ENCODE results near the gene VWA3A. TPM values are rescaled to one million over a fixed set of nuclear protein-coding genes. Genes with fewer than 3 reads are reported as not detected.

The VWA3A gene
- total and polyA plus RNA-seq, 2 donors (not counting 3 experiments of a cell fraction or from before 2014, with no cell fraction given) = 0.12 to 0.84 TPM

DNA sequence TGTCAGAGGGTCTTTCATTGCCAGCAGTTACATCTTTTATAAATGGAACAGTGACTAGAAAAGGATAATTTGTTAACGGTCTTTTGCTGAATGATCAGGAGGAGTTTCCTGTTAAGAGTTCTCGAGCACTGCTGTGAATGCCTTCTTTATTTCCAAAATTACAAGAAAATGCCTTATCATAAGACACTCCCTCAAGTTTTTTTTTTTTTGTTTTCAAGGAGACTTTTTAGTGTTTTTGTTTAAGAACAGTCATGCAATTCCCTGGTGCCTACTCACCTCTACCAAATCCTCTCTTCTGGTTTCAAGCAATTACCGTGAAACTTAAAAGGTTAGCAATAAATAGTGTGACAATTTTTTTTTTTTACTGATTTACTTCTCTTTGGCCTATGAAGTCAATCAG is 19.0 kb upstream of the VWA3A start:
- dilution Hi-C loops (cut with MboI; ENCODE audit: extremely low pct_ligation_motif_present, low sequenced_read_pairs) (no loop called here), intact Hi-C loops (cut with micrococcal nuclease) (no loop called here)
- POLR2A ChIA-PET = no interaction called here
- H3K4me2 ChIP-seq (ENCODE audit: insufficient read depth, low read length) = no peak overlapping the region
- no peak overlapping the region for H2AFZ ChIP-seq (ENCODE audit: low read depth, low read length)
- H3K27me3 ChIP-seq (ENCODE audit: control insufficient read depth in 2 of 2, insufficient read depth in 2 of 2, low read length in 2 of 2) = no peaks in the 10 kb centered on the region
- peaks cover 0 to 3% of the 10 kb centered on the region in 2 experiments for H3K36me3 ChIP-seq (ENCODE audit: control insufficient read depth in 2 of 2, extremely low read depth in 1 of 2, insufficient read depth in 2 of 2, low read length in 2 of 2)
- H4K20me1 ChIP-seq (replicated peaks; ENCODE audit: control insufficient read depth, extremely low read depth, insufficient read depth, low read length) = no peaks in the 10 kb centered on the region
- no peaks in the 10 kb centered on the region for H3K9me1 ChIP-seq (replicated peaks; ENCODE audit: control insufficient read depth, extremely low read depth, insufficient read depth, low read length)
- peaks cover 60% of the 10 kb centered on the region for H3K79me2 ChIP-seq (ENCODE audit: control insufficient read depth, insufficient read depth, low read length)
- H3K9me3 ChIP-seq (replicated peaks; ENCODE audit: control insufficient read depth, insufficient read depth, low read length) = no peaks in the 10 kb centered on the region
- H3K27ac ChIP-seq (ENCODE audit: insufficient read depth, low read depth, low read length) = no peak overlapping the region
- H3K4me3 ChIP-seq (replicated peaks in 1 of 3; ENCODE audit: insufficient read depth in 1 of 3, low read depth in 1 of 3, low read length in 3 of 3) = no peak overlapping the region
- no peak for DNase-seq (ENCODE audit: low read depth, low spot score)
- CTCF ChIA-PET = interaction anchor here (0.7 to 0.9 kb wide), 2 partner anchors 64 to 115 kb away, joined by 3 read pairs; no protein-coding TSS in a partner anchor
- FAIRE-seq = no peak
- peaks cover 51% of the 10 kb centered on the region for H3K4me1 ChIP-seq (ENCODE audit: control insufficient read depth, extremely low read depth, insufficient read depth, low read length)
- no peak for TF ChIP-seq POLR2A (IDR thresholded peaks at IDR 0.05; ENCODE audit: low read depth, low read length)
- TF ChIP-seq FOS (IDR thresholded peaks at IDR 0.05; ENCODE audit: borderline replicate concordance, insufficient read depth, low read length) = no peak
- TF ChIP-seq, protein P1, sequence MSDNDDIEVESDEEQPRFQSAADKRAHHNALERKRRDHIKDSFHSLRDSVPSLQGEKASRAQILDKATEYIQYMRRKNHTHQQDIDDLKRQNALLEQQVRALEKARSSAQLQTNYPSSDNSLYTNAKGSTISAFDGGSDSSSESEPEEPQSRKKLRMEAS (IDR thresholded peaks at IDR 0.05; ENCODE audit: insufficient read depth, insufficient read length) = no peak
- TF ChIP-seq JUN (IDR thresholded peaks at IDR 0.05; ENCODE audit: borderline replicate concordance, insufficient read depth, insufficient read length, low read depth) = no peak
- TF ChIP-seq EZH2 (IDR thresholded peaks at IDR 0.05; ENCODE audit: borderline replicate concordance, low read depth, low read length, severe bottlenecking) = no peak
- no peak for TF ChIP-seq MYC (IDR thresholded peaks at IDR 0.05; ENCODE audit: low read depth, low read length)
- TF ChIP-seq POLR2AphosphoS5 (IDR thresholded peaks at IDR 0.05; ENCODE audit: insufficient read depth, low read depth, low read length) = no peak
- TF ChIP-seq, protein P2, sequence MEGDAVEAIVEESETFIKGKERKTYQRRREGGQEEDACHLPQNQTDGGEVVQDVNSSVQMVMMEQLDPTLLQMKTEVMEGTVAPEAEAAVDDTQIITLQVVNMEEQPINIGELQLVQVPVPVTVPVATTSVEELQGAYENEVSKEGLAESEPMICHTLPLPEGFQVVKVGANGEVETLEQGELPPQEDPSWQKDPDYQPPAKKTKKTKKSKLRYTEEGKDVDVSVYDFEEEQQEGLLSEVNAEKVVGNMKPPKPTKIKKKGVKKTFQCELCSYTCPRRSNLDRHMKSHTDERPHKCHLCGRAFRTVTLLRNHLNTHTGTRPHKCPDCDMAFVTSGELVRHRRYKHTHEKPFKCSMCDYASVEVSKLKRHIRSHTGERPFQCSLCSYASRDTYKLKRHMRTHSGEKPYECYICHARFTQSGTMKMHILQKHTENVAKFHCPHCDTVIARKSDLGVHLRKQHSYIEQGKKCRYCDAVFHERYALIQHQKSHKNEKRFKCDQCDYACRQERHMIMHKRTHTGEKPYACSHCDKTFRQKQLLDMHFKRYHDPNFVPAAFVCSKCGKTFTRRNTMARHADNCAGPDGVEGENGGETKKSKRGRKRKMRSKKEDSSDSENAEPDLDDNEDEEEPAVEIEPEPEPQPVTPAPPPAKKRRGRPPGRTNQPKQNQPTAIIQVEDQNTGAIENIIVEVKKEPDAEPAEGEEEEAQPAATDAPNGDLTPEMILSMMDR (IDR thresholded peaks at IDR 0.05; ENCODE audit: extremely low read depth in 1 of 2, insufficient read depth in 1 of 2, low read depth in 1 of 2, low read length in 2 of 2) = no peak
- no peak for TF ChIP-seq GATA2 (IDR thresholded peaks at IDR 0.05; ENCODE audit: insufficient read depth, insufficient read length, low read depth, low read length)
- H3K9ac ChIP-seq (replicated peaks; ENCODE audit: extremely low read depth, insufficient read depth, low read length) = no peak overlapping the region
- BruUV-seq (replicated peaks) = no TSS peak

Measured in endothelial cell of umbilical vein (primary cell).